HCT116 (cell line): ENCODE measurements around the gene PLK1. TPM values are rescaled to one million over a fixed set of nuclear protein-coding genes. Genes with fewer than 3 reads are reported as not detected.

ENCODE experiments used
- ATAC-seq: fragments of 200-7000 bp; cut with Tn5 transposase; 2 replicates; pipeline ENCODE4 v1.9.1; 2020; ENCODE audit warnings: mild to moderate bottlenecking, moderate library complexity
- BruUV-seq: library from RNA; stranded (reverse); fragments of 400-500 nt; replicated peaks from 2 replicates; lab custom pipeline; 2021; lab: Mats Ljungman, UMichigan
- CTCF ChIA-PET: fragments of 300-600 bp; sonication (Branson Sonifier 250); formaldehyde crosslinking; loops from one replicate; lab custom pipeline; 2021; ENCODE audit warnings: antibody characterized with exemption; lab: Charles Lee
- POLR2A ChIA-PET: fragments of 300-600, 350-600 bp; sonication (Branson Sonifier 250); formaldehyde crosslinking; loops from one replicate; lab custom pipeline; 2021; ENCODE audit warnings: antibody characterized with exemption; lab: Charles Lee
- RAD21 ChIA-PET, 2 experiments: fragments of 300-600 bp; sonication (Branson Sonifier 250); formaldehyde crosslinking; loops; one replicate each; lab custom pipeline; 2023; ENCODE audit warnings: low total read pairs in 2 of 2; ENCODE audit not compliant: uncharacterized antibody in 2 of 2, unreplicated experiment in 2 of 2, low non-redundant PET in 1 of 2; lab: Charles Lee
- DNase-seq: peaks from one replicate; pipeline ENCODE4 v3.0.0-alpha.2; 2010; ENCODE audit warnings: low read depth, low spot score
- H2AFZ ChIP-seq: fragments of 200-600 bp; shearing (Covaris generic), sonication (generic); 2 replicates; pipeline ENCODE4 v1.6.1; 2017; ENCODE audit warnings: low read depth, mixed run types, mixed read lengths, antibody characterized with exemption, low read length; ENCODE audit not compliant: poor library complexity, severe bottlenecking
- H3K27ac ChIP-seq: 2 replicates; pipeline ENCODE4 v1.5.1; 2012; ENCODE audit warnings: low read depth, low read length
- H3K27me3 ChIP-seq: fragments of 200-600 bp; sonication (generic); 2 replicates; pipeline ENCODE4 v1.6.1; 2016; ENCODE audit warnings: mixed run types, low read length, mixed read lengths; ENCODE audit not compliant: insufficient read depth
- H3K36me3 ChIP-seq, 2 experiments: fragments of 200-500 bp in 1 of 2; fragments of 200-600 bp in 1 of 2; sonication (Bioruptor generic) in 1 of 2; sonication (generic) in 1 of 2; 2 replicates each; pipeline versions ENCODE4 v1.5.1 to v1.6.1; 2014 to 2016; ENCODE audit warnings: low read length in 2 of 2, inconsistent platforms in 1 of 2, mixed read lengths in 1 of 2, mixed run types in 1 of 2; ENCODE audit not compliant: insufficient read depth in 2 of 2, control insufficient read depth in 1 of 2
- H3K4me1 ChIP-seq, 2 experiments: fragments of 200-600 bp in 1 of 2; sonication (generic) in 1 of 2; 2 replicates each; pipeline versions ENCODE4 v1.5.1 to v1.6.1; 2012 to 2017; ENCODE audit warnings: low read length in 2 of 2, inconsistent platforms in 1 of 2, mild to moderate bottlenecking in 1 of 2, mixed read lengths in 1 of 2, mixed run types in 1 of 2, moderate library complexity in 1 of 2; ENCODE audit not compliant: insufficient read depth in 2 of 2, control insufficient read depth in 1 of 2
- H3K4me2 ChIP-seq: fragments of 200-600 bp; sonication (generic); 2 replicates; pipeline ENCODE4 v1.6.1; 2017; ENCODE audit warnings: mixed run types, low read length, mixed read lengths
- H3K4me3 ChIP-seq, 2 experiments: fragments of 200-600 bp in 1 of 2; sonication (generic) in 1 of 2; replicated peaks in 1 of 2; 2 replicates each; pipeline ENCODE4 v1.5.1; 2011 to 2016; ENCODE audit warnings: low read length in 2 of 2, control low read depth in 1 of 2, low read depth in 1 of 2, mild to moderate bottlenecking in 1 of 2, mixed read lengths in 1 of 2, mixed run types in 1 of 2
- H3K79me2 ChIP-seq: fragments of 200-600 bp; sonication (generic); 2 replicates; pipeline ENCODE4 v1.6.1; 2017; ENCODE audit warnings: mild to moderate bottlenecking, mixed run types, low read length, moderate library complexity, mixed read lengths; ENCODE audit not compliant: insufficient read depth
- H3K9ac ChIP-seq: fragments of 200-600 bp; sonication (generic); 2 replicates; pipeline ENCODE4 v1.6.1; 2016; ENCODE audit warnings: low read length, mixed read lengths
- H3K9me2 ChIP-seq: fragments of 200-600 bp; sonication (generic), shearing (Covaris generic); 2 replicates; pipeline ENCODE4 v1.6.1; 2017; ENCODE audit warnings: mixed run types, mild to moderate bottlenecking, moderate library complexity; ENCODE audit not compliant: insufficient read depth
- H3K9me3 ChIP-seq, 2 experiments: fragments of 200-500 bp in 1 of 2; fragments of 200-600 bp in 1 of 2; sonication (Bioruptor generic) in 1 of 2; sonication (generic) in 1 of 2; 2 replicates each; pipeline ENCODE4 v1.6.1; 2014 to 2017; ENCODE audit warnings: low read length in 2 of 2, mixed read lengths in 2 of 2, inconsistent platforms in 1 of 2, low read depth in 1 of 2, mild to moderate bottlenecking in 1 of 2, mixed run types in 1 of 2, moderate library complexity in 1 of 2; ENCODE audit not compliant: control insufficient read depth in 1 of 2, insufficient read depth in 1 of 2
- H4K20me1 ChIP-seq: fragments of 200-600 bp; sonication (generic), shearing (Covaris generic); 2 replicates; pipeline ENCODE4 v1.6.1; 2017; ENCODE audit warnings: mixed run types, mild to moderate bottlenecking, moderate library complexity; ENCODE audit not compliant: insufficient read depth
- ELF1 ChIP-seq: IDR thresholded peaks from 2 replicates; pipeline ENCODE4 v1.6.1; 2012; ENCODE audit warnings: low read depth, borderline replicate concordance
- REST ChIP-seq: IDR thresholded peaks from 2 replicates; pipeline ENCODE4 v1.6.1; 2012; ENCODE audit warnings: low read depth
- YY1 ChIP-seq: IDR thresholded peaks from 2 replicates; pipeline ENCODE4 v1.6.1; 2011; ENCODE audit warnings: low read length, low read depth, moderate library complexity, mild to moderate bottlenecking; ENCODE audit not compliant: insufficient replicate concordance; ENCODE audit errors: extremely low read depth
- ZFX ChIP-seq: fragments of 450-650 bp; IDR thresholded peaks from 2 replicates; pipeline ENCODE4 v1.6.1; 2017
- ZNF274 ChIP-seq: fragments of 200-500 bp; sonication (Bioruptor generic); IDR thresholded peaks from 2 replicates; pipeline ENCODE4 v1.6.1; 2014; ENCODE audit warnings: mild to moderate bottlenecking, low read depth, low read length, inconsistent platforms
- intact Hi-C: fragments of 100-400 bp; cut with micrococcal nuclease; formaldehyde crosslinking; loops from 2 replicates; pipeline ENCODE4 v1.10.0; 2022
- total RNA-seq: library from RNA; stranded (reverse); gene quantifications from one replicate; pipeline ENCODE4 v1.2.1, GENCODE V29; 2021; ENCODE audit not compliant: unreplicated experiment
- TF ChIP-seq, protein P1 (sequence below): IDR thresholded peaks from 2 replicates; pipeline ENCODE4 v1.6.1; 2011; ENCODE audit warnings: mild to moderate bottlenecking, low read length, moderate library complexity; ENCODE audit not compliant: insufficient replicate concordance; ENCODE audit errors: extremely low read depth
- TF ChIP-seq, protein P2 (sequence below): IDR thresholded peaks from 2 replicates; pipeline ENCODE4 v1.6.1; 2012
- TF ChIP-seq, protein P3 (sequence below), 3 experiments: fragments of 200-600 bp in 1 of 3; sonication (generic) in 1 of 3; IDR thresholded peaks in 2 of 3; conservative IDR thresholded peaks in 1 of 3; 2 replicates each; pipeline ENCODE4 v1.5.1; 2012 to 2017; ENCODE audit warnings: low read depth in 2 of 3, low read length in 2 of 3, antibody characterized with exemption in 1 of 3, borderline replicate concordance in 1 of 3, control low read depth in 1 of 3, mild to moderate bottlenecking in 1 of 3, mixed read lengths in 1 of 3, mixed run types in 1 of 3, moderate library complexity in 1 of 3; ENCODE audit not compliant: insufficient read depth in 1 of 3

The PLK1 gene
- total RNA-seq, 1 experiment from 2014 or later, result 144 TPM

DNA sequence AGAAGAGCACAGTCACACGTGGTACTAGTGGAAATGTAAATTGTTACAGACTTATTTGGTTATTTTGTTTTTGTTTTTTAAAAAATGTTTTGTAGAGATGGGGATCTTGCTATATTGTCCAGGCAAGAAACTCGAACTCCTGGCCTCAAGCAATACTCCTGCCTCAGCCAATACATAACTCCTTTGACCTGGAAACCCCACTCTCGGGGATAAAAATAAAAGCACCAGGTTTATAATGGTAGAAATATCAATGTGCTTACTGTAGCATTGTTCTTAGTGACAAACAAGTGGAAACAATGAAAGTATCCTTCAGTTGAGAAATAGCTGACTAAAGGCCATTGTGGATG, 46.1 kb downstream of the PLK1 start (continued):
- TF ChIP-seq REST, result no peak
- TF ChIP-seq, protein P1, sequence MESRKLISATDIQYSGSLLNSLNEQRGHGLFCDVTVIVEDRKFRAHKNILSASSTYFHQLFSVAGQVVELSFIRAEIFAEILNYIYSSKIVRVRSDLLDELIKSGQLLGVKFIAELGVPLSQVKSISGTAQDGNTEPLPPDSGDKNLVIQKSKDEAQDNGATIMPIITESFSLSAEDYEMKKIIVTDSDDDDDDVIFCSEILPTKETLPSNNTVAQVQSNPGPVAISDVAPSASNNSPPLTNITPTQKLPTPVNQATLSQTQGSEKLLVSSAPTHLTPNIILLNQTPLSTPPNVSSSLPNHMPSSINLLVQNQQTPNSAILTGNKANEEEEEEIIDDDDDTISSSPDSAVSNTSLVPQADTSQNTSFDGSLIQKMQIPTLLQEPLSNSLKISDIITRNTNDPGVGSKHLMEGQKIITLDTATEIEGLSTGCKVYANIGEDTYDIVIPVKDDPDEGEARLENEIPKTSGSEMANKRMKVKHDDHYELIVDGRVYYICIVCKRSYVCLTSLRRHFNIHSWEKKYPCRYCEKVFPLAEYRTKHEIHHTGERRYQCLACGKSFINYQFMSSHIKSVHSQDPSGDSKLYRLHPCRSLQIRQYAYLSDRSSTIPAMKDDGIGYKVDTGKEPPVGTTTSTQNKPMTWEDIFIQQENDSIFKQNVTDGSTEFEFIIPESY, result no peak
- no peak for TF ChIP-seq ZNF274
- TF ChIP-seq ZFX, result no peak

DNA sequence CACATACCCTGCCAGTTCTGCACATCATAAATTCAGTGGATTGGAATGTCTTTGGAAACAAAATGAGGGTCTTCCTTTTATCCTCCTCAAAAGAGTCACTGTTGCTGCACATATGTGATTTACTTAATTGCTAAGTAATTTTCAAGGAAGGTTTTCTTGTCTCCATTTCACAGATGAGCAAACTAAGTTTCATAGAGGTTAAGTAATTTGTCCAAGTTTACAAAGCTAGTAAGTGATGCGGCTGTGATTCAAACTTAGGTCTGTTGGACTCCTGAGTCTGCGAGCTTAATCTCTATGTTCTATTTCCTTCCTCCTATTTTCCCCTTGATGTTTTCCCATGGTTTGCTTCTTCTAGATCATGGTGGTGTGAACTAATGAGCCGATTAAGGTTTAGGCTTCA, 48.0 kb downstream of the PLK1 start:
- ChIA-PET RAD21 (no interaction called here), POLR2A (no interaction called here), CTCF (no interaction called here)
- Histone ChIP-seq H3K9me3 (no peaks in the 10 kb centered on the region), H3K4me2 (no peak overlapping the region), H2AFZ (no peak overlapping the region), H3K4me1 (peaks cover 7 to 23% of the 10 kb centered on the region in 2 experiments; a peak in 3 of 4 replicates), H3K27ac (no peak overlapping the region), H3K9me2 (no peaks in the 10 kb centered on the region), H3K4me3 (no peak overlapping the region), H3K27me3 (no peaks in the 10 kb centered on the region), H4K20me1 (no peaks in the 10 kb centered on the region), H3K36me3 (no peaks in the 10 kb centered on the region), H3K9ac (no peak overlapping the region), H3K79me2 (no peaks in the 10 kb centered on the region)
- intact Hi-C loops, result loop anchor here (5.0 kb wide), 1 partner anchor 866 kb away; no protein-coding TSS in a partner anchor
- ATAC-seq (no peak), DNase-seq (no peak)
- BruUV-seq, result no TSS peak
- TF ChIP-seq, protein P2, sequence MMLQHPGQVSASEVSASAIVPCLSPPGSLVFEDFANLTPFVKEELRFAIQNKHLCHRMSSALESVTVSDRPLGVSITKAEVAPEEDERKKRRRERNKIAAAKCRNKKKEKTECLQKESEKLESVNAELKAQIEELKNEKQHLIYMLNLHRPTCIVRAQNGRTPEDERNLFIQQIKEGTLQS, result no peak
- TF ChIP-seq ELF1 (no peak), REST (no peak), YY1 (no peak)
- TF ChIP-seq, protein P1, result no peak
- TF ChIP-seq, protein P3, sequence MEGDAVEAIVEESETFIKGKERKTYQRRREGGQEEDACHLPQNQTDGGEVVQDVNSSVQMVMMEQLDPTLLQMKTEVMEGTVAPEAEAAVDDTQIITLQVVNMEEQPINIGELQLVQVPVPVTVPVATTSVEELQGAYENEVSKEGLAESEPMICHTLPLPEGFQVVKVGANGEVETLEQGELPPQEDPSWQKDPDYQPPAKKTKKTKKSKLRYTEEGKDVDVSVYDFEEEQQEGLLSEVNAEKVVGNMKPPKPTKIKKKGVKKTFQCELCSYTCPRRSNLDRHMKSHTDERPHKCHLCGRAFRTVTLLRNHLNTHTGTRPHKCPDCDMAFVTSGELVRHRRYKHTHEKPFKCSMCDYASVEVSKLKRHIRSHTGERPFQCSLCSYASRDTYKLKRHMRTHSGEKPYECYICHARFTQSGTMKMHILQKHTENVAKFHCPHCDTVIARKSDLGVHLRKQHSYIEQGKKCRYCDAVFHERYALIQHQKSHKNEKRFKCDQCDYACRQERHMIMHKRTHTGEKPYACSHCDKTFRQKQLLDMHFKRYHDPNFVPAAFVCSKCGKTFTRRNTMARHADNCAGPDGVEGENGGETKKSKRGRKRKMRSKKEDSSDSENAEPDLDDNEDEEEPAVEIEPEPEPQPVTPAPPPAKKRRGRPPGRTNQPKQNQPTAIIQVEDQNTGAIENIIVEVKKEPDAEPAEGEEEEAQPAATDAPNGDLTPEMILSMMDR (IDR thresholded peaks at IDR 0.05 in 2 of 3, conservative IDR thresholded peaks at IDR 0.05 in 1 of 3; ENCODE audit: borderline replicate concordance in 1 of 3, insufficient read depth in 1 of 3, low read depth in 2 of 3, low read length in 2 of 3), result no peak
